Stimulated activated CD4-positive, alpha-beta T cell treated with anti-CD3 and anti-CD28 coated beads, Interleukin-1b, Interleukin-23, amount 100 ng/mL, for 24 hours (primary cell): ENCODE data around the gene PPHLN1.

Source experiments
- DNase-seq, 4 experiments: peaks; one replicate each; pipeline ENCODE4 v3.0.0-alpha.2; 2020; ENCODE audit warnings: low read depth in 4 of 4, low spot score in 1 of 4

PPHLN1 gene

DNA sequence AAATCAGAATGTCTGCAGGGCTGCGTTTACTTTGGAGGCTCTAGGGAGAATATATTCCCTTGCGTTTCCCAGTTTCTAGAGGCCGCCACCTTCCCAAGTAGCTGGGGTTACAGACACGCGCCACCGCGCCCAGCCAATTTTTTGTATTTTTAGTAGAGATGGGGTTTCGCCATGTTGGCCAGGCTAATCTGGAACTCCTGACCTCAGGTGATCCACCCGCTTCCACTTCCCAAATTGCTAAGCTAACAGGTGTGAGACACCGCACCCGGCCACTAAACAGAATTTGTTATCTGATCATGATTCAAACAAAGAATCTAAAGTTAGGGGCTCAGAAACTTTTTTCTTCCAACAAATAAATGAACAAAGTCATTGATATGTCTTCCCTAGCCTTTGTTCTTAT is 114.6 kb downstream of the PPHLN1 start:
- DNase-seq: no peak

DNA sequence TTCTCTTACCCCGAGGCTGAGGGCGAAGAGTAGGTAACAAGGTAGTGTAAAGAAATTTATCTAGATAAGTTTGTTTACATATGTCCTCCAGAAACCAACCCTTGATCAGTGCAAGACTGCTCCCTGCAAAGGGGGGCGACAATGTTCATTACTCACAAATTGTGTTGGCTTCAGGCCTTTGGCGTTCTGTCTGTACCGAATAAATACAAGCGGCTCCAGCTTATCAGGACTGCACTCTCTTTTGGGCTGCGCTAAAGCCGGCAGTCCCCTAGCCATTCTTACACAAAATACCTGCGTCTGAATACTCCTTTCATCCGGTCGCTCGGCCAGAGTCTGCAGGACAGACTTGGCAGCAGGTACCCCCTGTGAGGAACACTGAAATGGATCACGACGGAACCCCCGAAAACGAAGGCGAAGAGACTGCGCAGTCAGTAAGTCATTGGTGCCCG is 116.4 kb downstream of the PPHLN1 start:
- DNase-seq: no peak

DNA sequence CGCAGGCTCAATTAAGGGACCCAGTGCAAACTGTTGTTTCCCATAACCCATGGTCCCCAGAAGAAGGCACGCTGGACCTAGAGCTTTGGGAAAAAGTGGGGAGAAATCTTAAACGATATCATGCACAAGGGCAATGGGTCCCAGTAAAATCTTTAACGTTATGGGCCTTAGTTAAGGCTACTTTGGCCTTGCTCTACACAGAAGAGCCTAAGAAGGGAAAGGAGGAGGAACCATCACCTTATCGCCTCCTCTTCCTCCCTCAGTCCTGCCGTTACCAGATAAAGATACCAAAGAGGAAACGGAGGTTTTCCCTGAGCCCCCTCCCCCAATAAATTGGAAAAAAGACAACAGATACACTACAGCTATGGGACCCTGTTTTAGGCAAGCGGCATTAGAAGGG is 116.9 kb downstream of the PPHLN1 start:
- no peak for DNase-seq

DNA sequence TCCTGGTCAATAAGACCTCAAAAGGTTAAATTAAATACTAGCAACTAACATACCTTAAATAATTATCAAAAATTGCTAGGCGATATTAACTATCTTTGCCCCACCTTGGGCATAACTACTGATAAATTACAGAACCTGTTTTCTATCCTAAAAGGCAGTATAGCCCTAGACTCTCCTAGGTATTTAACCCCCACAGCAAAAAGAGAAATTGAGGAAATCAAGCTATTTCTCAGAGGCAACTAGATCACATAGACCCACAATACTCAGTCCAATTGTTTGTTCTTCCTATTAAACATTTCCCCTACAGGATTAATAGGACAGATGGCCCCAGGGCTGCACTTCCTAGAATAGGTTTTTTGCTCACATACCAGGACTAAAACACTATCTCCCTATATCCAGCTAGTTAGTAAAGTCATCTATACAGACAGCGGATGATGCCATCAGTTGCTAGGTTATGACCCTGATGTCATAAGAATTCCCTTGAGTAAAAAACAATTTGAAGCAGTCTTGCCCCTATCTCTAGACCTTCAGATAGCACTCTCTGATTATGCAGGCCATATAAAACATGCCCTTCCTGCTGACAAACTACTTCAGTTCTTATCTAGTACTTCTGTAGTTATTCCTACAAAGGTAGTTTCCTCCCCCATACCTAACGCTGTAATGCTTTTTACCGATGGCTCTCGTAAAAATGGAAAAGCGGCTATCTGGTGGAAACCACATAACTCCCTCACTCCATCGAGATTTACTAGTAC is 118.4 kb downstream of the PPHLN1 start:
- DNase-seq: no peak

DNA sequence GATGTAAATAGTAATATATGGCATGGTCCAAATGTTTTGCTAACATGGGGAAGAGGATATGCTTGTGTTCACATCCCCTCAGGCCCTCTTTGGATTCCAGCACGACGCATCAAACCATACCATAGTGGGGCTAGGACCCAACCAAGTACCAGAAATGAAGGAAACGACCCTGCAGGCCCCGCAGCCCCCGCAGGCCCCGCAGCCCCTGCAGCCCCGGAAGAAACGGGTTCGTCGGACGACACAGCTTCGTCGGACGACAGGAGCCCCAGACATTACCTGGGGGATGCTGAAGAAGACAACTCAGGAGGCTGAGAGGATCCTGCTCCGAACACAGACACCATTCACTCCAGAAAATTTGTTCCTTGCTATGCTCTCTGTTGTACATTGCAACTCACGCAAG is 119.9 kb downstream of the PPHLN1 start:
- DNase-seq: no peak

DNA sequence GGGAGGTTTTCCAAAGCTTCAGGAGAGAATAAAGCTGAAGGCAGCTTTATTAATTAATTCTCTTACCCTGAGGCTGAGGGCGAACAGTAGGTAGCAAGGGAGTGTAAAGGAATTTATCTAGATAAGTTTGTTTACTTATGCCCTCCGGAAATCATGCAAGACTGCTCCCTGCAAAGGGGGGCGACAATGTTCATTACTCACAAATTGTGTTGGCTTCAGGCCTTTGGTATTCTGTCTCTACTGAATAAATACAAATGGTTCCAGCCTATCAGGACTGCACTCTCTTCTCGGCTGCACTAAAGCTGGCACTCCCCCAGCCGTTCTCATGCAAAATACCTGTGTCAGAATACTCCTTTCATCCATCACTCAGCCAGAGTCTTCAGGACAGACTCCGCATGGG is 120.8 kb downstream of the PPHLN1 start:
- DNase-seq: no peak

DNA sequence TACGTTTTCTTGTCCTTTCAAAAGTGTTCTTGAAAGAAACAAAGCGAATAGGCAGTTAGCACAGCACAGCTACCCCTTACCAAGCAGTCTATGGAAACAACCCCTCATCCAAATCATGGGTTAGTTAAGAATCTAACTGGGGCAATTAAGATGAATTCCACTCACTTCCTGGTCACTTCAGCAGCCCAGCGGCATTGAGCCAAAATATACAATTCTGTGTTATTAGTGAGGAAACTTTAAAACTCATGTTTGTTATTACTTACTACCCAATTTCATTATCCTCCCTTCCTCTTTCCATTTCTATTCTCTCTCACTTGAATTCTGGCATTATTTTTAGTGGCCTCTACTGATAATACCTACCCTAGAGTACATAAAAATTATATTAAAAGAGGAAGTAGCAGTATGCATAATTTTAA is 121.4 kb downstream of the PPHLN1 start:
- no peak for DNase-seq

DNA sequence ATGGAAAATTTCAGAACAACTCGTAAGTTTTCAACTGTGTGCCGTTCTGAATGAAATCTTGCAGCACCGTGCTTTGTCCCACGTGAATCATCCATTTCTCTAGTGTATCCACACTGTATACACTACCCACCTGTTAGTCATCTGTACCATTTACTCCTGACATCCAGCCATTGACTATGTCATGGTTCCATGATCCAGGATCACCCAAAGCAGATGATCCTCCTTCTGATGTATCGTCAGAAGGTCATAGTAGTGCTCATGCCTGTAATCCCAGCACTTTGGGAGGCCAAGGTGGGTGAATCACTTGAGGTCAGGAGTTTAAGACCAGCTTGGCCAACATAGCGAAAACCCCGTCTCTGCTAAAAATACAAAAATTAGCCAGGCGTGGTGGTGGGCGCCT is 122.9 kb downstream of the PPHLN1 start:
- no peak for DNase-seq

DNA sequence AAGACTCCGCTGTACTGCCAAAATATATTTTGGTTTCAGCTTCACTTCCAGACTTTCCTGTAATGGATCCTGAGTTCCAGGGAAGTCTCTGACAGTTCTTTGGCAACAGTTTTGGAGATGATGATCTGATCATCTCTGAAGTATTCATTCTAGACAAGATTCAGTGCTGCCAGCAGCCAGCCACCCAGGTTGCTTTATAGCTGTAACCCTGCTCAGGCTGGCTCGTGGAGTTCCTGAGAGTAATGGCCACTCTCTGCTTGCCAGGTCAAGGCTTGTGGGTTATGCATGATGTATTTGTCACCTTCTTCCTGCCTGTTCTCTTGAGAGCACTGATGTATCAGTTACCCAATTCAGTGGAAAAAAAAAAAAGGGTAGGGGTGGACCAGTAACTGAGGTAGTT is 124.3 kb downstream of the PPHLN1 start:
- DNase-seq: no peak

DNA sequence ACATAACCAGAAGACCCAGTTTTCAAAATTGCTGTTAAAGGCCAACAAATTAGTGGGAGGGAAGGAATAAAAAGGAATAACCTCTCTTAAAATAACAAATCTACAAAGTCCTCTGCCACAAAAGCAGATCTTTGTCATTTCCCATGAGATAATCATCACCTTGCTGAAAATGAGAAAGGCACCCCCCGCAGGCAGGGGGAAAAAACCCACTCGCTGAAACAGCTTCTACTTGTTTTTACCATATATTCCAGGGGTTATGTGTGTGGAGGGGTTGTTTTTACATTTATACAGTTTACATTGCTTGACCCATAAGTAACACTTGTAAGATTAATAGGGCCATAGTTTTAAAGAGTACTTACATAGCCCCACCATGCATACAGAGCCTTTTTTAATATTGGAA is 132.6 kb downstream of the PPHLN1 start:
- DNase-seq: no peak

DNA sequence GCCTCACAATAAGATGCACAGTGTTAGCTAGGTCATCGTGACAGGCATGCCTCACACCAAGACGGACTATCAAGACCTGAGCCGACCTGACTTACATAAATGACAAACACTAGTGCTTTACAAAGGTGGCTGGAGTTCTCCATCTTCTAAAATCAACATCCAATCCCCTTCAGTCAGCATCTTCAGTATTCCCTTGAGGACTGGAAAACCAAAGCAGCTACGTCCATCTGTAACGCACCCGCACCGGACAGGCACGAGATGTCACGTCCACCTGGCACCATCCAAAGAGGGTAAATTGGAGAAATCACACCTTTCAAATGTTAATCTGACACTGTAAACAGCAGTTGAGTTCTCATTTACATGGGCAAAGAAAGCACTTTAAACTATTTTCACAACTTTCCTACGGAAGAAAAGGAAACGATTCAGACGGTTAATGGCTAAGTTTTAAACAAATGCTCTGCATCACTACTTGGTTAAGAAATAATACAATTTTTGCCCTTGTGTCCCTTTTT is 133.4 kb downstream of the PPHLN1 start:
- no peak for DNase-seq

DNA sequence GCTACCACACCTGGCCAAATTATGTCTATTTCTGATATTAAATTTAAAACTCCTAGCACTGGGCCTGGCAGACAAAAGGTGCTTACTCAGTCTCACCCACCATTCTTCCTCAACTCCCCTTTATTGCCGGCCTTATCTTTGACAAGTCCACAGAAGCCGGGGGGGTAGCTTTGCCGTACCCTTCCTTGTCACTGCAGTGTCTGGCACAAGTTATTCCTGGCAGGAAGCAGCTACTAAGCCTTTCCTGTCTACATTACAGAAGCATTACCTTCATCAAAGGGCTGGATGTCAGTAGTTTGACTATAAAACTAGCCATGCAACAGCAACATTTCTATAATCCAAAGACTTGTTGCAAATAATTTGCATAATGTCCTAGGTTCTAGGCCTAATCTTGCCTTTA is 136.5 kb downstream of the PPHLN1 start:
- no peak for DNase-seq

DNA sequence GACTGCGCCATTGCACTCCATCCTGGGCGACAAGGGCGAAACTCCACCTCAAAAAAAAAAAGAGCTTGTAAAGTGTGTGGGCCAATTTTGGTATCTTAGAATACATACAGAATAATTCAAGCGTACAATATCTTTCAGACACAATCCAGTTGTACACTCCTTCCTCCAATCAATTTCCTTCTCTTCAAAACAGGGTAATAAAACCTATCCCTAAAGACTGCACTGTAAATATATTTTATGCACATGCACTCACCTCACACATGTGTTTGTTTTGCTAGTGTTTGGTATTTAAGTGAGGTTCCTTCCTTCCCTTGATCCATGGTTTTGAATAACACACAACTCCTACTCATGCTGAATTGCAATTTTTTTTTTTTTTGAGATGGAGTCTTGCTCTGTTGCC is 137.7 kb downstream of the PPHLN1 start:
- DNase-seq: no peak

DNA sequence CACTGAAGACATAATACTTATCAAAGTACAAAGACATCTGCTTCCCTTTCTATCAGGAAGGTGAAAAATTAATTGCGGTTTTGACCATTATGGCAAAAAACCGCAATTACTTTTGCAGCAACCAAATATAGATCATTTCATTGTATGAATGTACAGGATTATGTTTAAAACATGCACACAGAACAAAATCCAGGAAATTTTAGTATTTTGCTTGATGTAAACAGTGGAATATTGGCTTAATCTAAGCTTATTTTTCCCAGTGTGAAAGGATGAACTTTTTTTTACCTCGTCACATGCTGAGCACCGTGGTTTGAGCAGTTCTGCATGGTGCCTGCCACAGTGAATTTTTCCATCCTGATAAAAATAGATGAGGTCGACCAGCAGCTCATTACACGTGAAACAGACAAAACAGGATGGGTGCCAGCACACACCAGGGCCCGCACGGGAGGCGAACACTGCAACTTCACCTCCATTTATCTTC is 142.4 kb downstream of the PPHLN1 start:
- DNase-seq: no peak

DNA sequence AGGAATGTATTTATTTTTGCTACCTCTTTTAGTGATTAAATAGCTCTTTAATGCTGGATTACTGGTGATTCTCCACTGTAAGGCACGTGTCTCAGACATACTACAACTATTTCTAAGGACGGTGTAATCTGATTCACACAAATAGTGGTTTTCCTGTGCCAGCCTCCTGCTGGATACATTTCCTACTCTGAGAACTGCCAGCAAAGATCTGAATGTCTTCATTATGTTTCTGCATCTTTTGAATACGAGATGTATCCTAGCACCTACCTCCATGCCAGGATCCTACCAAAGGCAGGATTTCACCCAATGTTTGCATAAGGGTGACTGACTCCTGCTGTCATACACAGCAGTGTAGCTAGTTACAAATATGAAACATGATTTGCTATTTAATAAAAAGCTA is 143.0 kb downstream of the PPHLN1 start:
- no peak for DNase-seq

DNA sequence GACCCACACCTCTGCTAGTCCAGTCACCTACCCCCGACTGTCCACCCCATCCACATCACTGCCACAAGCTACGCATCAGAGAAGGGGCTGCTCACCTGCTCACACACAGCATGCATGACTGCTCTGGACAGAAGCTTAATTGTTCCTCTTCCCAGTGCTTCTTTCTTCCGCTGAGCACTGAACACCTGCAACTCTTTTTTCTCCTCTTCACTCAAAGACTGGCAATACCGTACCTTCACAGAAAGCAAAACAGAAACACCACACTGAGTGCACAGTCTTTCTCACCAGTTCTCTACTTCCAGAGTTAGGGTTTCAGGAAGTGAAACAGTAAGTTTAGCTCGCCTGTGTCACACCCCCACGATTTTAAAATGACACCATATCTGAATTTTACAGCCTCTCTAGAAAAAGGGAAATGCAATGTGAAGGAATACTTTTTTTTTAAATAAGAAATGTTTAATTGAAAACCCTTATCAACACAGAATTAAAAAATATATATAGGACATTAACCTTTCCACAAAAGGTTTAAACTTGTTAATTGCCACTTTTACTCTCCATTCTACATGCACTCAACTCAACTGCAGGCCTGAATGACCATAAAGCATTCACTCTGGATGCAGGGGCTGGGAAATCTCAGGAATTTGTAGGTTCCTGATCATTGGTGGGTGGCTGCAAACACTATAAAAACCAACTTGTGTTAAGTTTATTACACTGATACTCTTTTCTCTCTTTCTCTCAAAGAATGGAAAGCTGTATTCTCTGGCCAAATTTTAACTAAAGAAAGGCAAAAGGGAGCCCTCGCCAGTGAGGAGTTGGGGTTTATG is 143.6 kb downstream of the PPHLN1 start:
- no peak for DNase-seq

DNA sequence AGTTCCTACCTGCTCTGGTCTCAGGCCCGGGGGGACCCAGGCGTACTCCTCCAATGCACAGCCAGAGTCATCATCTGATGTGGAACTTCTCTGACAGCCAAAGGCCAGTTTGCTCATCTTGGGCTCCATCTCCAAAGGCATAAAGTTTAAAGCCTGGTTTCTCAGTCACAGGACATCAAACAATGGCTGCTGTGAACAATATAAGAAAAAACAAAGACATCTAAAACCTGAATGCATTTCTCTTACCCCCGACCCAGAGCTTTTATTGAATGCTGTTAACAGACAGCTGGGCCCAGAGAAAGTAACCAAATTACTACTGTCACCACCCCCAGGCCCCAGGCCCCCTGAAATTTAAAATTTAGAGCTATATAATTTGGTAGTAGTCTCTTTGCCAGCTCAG is 146.4 kb downstream of the PPHLN1 start:
- DNase-seq: no peak

DNA sequence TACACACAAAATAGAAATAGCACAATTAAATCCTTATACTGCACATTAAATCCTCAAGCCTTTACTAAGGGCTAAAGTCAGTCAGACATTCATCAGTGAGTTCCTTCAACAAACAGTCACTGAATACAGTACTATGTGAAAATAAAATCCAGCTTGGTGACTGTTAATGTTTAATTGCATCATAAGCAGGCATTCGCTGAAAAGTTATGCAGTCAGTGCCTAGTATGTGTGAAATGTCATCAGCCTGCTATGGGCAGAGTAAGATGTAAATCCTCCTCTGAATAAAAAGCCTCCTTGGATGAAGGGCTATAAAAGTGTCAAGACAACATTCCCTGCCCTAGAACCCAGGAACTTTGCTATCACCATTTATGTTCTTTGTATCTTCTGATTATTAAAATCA is 147.2 kb downstream of the PPHLN1 start:
- DNase-seq: no peak

DNA sequence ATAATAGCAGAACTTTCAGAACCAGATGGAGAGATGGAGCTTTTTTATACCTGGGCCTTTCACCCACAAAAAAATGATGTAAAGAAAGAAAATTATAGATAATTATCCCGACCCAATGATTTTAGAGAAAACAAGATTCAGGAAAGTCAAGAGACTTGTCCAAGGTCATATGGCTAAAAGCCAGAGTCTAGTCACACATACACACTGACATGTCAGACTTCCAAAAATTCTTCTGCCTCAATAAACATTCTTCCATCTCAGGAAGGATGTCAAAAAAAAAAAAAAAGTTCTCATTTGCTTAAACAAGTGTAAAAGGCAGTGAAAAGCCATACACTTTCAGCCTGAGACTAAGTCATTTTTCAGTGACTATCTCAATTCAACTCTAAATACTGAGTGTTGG is 147.6 kb downstream of the PPHLN1 start:
- no peak for DNase-seq

DNA sequence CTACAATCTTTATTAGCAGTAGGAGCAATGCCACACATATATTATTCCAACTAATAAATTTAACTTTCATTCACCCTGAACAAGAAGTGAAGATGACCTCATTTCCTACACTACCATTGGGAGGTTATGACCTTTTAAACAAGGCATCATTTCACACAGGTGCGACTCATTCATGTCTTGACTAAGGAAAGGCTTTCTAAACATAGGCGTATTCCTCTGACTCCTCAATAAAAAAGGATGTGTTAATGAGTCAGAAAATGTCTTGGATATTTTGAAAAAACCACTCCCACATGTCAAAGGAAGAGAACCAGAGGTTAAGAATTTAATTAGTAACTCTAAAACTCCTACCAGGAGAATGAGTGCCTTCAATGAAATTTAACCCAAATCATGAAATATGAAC is 148.4 kb downstream of the PPHLN1 start:
- DNase-seq: no peak

DNA sequence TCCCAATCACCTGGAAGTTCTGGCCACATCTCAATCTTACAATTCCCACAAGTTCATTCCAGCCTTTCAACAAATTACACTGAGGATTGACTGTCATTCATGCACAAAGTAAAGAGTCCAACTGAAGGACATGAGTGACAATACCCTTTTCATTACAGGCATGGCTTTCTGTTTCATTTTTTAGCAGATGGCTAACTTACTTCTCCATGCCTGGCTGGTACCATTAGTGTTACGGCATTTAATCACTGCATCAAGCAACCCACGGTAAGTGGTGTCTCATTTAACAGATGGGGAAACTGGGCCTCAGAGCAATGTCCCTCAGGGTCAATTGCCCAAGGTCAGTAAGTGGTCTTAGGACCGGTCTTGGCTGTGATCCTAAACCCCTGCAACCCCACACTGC is 149.1 kb downstream of the PPHLN1 start:
- DNase-seq: no peak

DNA sequence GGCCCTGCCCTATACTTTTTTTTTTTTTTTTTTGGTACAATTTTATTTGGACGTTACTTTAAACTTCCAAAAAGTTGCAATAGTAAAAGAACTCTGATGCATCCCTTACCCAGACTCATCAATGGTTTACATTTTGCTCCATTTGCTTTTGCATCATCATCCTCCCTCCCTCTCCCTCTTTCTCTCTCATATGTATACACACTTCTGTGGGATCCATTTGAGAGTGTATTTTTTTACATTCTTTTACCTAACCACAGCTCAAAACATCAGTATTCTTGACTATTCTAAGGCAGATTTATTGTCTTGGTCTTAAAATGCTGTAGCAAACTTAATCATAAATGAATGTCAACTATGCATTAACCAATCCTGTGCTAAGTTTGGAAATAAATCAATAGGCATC is 152.0 kb downstream of the PPHLN1 start:
- DNase-seq: no peak
